Breast epithelium (tissue), 3 donors: Measurements from ENCODE around the gene MTCP1.

Source experiments
- CTCF ChIP-seq, 3 donors: fragments of 450-650 bp; IDR thresholded peaks; one replicate each; pipeline ENCODE4 v1.5.1; 2016 to 2017; ENCODE audit warnings: antibody characterized with exemption in 3 of 3, mild to moderate bottlenecking in 3 of 3, moderate library complexity in 3 of 3
- POLR2AphosphoS5 ChIP-seq, 3 donors: sonication (generic); formaldehyde crosslinking; IDR thresholded peaks; one replicate each; pipeline ENCODE4 v1.6.1; 2017; ENCODE audit warnings: antibody characterized with exemption in 3 of 3

GRCh38 chrX:155031657-155032056 is 39.3 kb downstream of the MTCP1 start:
- TF ChIP-seq POLR2AphosphoS5 (IDR thresholded peaks at IDR 0.05) (no peak), CTCF (IDR thresholded peaks at IDR 0.05) (no peak)
